Measurements from ENCODE around the gene MOB3A.
"Not testable (repeated sequence)": the region's sequence is repeated elsewhere in the genome, so short reads cannot be mapped to it uniquely, and the experiment has no call there.

The MOB3A gene

GRCh38 chr19:2129892-2130770 is 34.0 kb upstream of the MOB3A start:
- DNase-seq (ENCODE audit: low read depth), result no peak
- H3K4me3 ChIP-seq (ENCODE audit: low read length), result no peak overlapping the region
- no peak for TF ChIP-seq CTCF (conservative IDR thresholded peaks at IDR 0.05; ENCODE audit: low read length)

- no peak for TF ChIP-seq CTCF (conservative IDR thresholded peaks at IDR 0.05; ENCODE audit: low read length)
- no peak for DNase-seq (ENCODE audit: low read depth)
- H3K4me3 ChIP-seq (ENCODE audit: low read length), result no peak overlapping the region
Measured at GRCh38 chr19:2129486-2129885, 33.4 kb upstream of the MOB3A start.

DNA sequence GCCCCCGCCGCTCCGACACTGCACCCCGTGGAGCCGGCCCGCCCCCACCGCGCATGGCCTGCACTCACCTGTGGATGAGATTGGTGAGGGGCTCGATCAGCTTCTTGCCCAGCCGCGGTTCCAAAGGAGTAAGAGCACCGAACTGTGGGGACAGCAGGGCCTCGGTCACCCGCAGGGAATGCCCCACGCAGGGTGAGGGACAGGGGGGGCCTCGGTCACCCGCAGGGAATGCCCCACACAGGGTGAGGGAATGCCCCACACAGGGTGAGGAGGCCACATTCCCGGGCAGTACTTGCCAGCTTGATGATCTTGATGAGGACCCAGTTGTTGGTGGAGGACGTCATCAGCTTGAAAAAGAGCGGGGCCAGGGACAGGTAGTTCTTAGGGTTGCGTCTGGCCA is 32.9 kb upstream of the MOB3A start:
- no peak for DNase-seq (ENCODE audit: low read depth)
- no peak for TF ChIP-seq CTCF (conservative IDR thresholded peaks at IDR 0.05; ENCODE audit: low read length)
- no peak overlapping the region for H3K4me3 ChIP-seq (ENCODE audit: low read length)

- not testable (repeated sequence) for DNase-seq (ENCODE audit: low read depth); H3K4me3 ChIP-seq (ENCODE audit: low read length)
Measured at GRCh38 chr19:2128252-2128651, 32.1 kb upstream of the MOB3A start.

DNA sequence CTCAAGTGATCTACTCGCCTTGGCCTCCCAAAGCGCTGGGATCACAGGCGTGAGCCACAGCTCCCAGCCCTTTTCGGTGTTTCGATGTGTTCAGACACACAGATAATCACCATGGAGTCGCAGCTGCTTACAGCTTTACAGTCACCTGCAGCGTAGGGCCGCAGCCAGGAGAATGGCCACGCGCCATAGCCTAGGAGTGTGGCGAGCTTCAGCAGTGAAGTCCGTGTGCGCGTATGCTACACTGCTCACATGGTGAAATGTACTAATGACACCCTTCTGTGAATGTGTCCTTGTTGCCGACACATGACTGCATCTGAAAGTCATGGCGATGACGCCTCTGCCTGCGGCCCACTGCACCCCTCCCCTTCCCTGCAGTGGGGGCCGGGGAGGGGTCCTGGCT is 31.6 kb upstream of the MOB3A start:
- no peak for DNase-seq (ENCODE audit: low read depth)
- no peak overlapping the region for H3K4me3 ChIP-seq (ENCODE audit: low read length)

GRCh38 chr19:2126879-2127518 is 30.9 kb upstream of the MOB3A start:
- H3K4me3 ChIP-seq (ENCODE audit: low read length), result no peak overlapping the region
- DNase-seq (ENCODE audit: low read depth), result no peak
- no peak for TF ChIP-seq CTCF (conservative IDR thresholded peaks at IDR 0.05; ENCODE audit: low read length)

More for the DNA sequence above, 31.6 kb upstream of the MOB3A start:
- TF ChIP-seq CTCF (conservative IDR thresholded peaks at IDR 0.05; ENCODE audit: low read length), result no peak

GRCh38 chr19:2123682-2124387 is 27.7 kb upstream of the MOB3A start:
- no peak for TF ChIP-seq CTCF (conservative IDR thresholded peaks at IDR 0.05; ENCODE audit: low read length)
- no peak overlapping the region for H3K4me3 ChIP-seq (ENCODE audit: low read length)
- no peak for DNase-seq (ENCODE audit: low read depth)
